Measurements from ENCODE around the gene PYGB.
"Not testable (repeated sequence)": the region's sequence is repeated elsewhere in the genome, so short reads cannot be mapped to it uniquely, and the experiment has no call there.

PYGB gene

GRCh38 chr20:25226433-25227316, 21.2 kb upstream of the PYGB start:
- TF ChIP-seq CTCF (IDR thresholded peaks at IDR 0.05; ENCODE audit: extremely low read depth, missing control alignments) = no peak
- no peak for DNase-seq (ENCODE audit: low spot score)

- DNase-seq (ENCODE audit: low spot score) = no peak
- no peak for TF ChIP-seq CTCF (IDR thresholded peaks at IDR 0.05; ENCODE audit: extremely low read depth, missing control alignments)
These were observed 20.5 kb upstream of the PYGB start for GRCh38 chr20:25227317-25227831.

- no peak for TF ChIP-seq CTCF (IDR thresholded peaks at IDR 0.05; ENCODE audit: extremely low read depth, missing control alignments)
- DNase-seq (ENCODE audit: low spot score) = no peak
These were observed 18.3 kb upstream of the PYGB start for GRCh38 chr20:25229486-25230165.

- TF ChIP-seq CTCF (IDR thresholded peaks at IDR 0.05; ENCODE audit: extremely low read depth, missing control alignments) = no peak
These were observed 17.6 kb upstream of the PYGB start for GRCh38 chr20:25230166-25230831.

GRCh38 chr20:25233016-25233772, 14.7 kb upstream of the PYGB start:
- DNase-seq (ENCODE audit: low spot score) = no peak
- no peak for TF ChIP-seq CTCF (IDR thresholded peaks at IDR 0.05; ENCODE audit: extremely low read depth, missing control alignments)

More at GRCh38 chr20:25230166-25230831, 17.6 kb upstream of the PYGB start:
- DNase-seq (ENCODE audit: low spot score) = no peak

GRCh38 chr20:25234009-25234849, 13.7 kb upstream of the PYGB start:
- not testable (repeated sequence) for DNase-seq (ENCODE audit: low spot score)
